HG02885 (cell line): ENCODE data around the gene UBE2S.

ENCODE experiments used
- ATAC-seq: cut with Tn5 transposase; IDR thresholded peaks from one replicate; pipeline ENCODE4 v1.9.1; 2021; ENCODE audit warnings: mild to moderate bottlenecking; ENCODE audit not compliant: unreplicated experiment, poor library complexity

The UBE2S gene

DNA sequence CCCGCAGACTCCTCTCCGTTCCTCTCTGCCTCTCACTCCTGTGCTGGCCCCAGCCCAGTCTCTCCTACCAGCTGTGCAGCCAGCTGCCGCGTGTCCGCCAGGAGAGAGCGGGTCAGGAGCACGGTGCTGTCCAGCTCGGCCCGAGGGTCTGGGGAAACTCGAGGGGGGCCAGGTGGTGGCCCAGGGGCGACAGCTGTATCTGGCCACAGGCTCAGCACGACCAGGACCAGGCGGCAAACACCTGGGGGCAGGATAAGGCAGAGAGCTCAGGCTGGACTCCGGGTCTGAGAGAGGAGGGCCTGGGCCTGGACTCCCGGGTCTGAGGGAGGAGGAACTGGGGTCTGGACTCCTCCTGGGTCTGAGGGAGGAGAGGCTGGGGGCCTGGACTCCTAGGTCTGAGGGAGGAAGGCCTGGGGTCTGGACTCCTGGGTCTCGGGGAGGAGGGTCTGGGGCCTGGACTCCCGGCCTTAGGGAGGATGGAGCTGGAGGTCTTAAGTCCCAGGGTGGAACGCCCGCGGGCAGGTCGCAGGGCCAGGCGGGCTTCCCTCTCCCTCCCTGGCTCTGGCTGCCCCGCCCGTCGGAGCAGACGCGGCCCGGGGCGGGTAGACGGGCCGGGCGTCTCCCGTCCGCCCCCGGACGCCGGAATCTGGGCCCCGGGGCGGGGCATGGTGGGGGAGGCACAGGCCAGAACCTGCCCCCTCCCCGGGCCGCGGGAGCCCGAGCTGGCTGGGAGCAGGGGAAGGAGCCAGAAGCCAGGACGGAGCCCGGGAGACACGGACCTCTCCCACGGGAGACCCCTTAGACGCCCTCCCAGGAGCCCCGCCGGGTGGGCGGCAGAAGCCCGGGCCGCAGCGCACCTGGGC lies 38.7 kb downstream of the UBE2S start:
- no peak for ATAC-seq

- no peak for ATAC-seq
Observed at GRCh38 chr19:55368106-55368505, 39.5 kb downstream of the UBE2S start.

DNA sequence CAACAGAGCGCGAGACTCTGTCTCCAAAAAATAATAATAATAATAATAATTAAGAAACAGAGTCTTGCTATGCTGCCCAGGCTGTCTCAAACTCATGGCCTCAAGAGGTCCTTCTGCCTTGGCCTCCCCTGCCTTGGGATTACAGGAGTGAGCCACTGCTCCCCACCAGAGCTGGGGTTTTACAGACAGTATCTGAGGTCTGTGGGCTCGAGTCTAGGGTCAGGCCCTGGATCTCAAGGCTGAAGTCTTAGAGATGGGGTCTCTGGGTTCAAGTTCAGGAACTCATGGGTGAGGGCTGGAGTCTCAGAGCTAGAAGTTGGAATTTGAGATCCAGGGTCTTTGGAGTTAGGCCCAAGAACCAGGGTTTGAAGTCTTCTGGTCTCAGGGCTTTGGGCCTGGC lies 40.8 kb downstream of the UBE2S start:
- ATAC-seq = no peak

GRCh38 chr19:55365964-55366363 lies 41.6 kb downstream of the UBE2S start:
- no peak for ATAC-seq

- no peak for ATAC-seq
Observed at GRCh38 chr19:55365245-55365644, 42.3 kb downstream of the UBE2S start.

GRCh38 chr19:55362990-55363716 lies 44.4 kb downstream of the UBE2S start, which contains the start of gene GARIN5B:
Gene GARIN5B (minus strand): TSS chr19:55363260. CDS start chr19:55363066, 194 bp downstream.
- no peak for ATAC-seq

DNA sequence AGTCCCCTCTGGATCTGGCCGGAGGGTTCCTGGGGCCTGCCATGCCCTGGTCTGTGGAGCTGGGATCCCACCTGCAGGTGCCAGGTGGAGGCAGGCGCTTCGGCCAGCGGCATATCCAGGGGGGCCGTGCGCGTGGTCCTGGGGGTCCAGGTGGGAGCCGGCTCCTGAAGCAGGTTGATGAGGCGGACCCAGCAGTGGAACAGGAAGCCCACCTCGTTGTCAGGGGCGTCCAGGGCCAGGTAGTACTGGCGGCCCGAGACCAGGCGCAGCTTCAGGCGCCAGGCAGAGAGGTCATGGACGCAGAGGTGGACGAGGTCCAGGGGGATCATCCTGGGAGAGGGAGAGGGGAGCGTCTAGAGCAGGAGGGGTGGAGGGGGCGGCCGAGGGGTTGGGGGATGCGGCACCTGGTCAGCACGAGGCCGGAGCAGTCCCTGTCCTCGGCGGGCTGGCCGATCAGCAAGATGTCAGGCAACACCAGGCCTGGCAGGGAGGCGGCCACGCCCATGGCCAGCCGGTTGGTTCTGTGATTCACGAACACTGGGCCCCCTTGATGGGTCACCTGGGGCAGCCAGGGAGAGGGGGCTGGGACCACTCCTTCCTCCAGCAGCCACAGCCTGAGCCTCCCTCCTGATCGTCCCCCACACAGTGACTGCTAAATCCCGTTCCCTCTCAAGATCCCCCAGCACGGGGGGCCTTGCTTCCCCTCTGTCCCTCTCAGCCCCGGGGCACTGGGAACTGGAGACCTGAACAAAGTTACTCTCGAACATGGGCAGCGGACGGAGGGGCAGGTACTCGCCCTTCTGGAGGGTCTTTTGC lies 45.2 kb downstream of the UBE2S start:
- no peak for ATAC-seq

GRCh38 chr19:55360902-55361301 lies 46.7 kb downstream of the UBE2S start:
- no peak for ATAC-seq

DNA sequence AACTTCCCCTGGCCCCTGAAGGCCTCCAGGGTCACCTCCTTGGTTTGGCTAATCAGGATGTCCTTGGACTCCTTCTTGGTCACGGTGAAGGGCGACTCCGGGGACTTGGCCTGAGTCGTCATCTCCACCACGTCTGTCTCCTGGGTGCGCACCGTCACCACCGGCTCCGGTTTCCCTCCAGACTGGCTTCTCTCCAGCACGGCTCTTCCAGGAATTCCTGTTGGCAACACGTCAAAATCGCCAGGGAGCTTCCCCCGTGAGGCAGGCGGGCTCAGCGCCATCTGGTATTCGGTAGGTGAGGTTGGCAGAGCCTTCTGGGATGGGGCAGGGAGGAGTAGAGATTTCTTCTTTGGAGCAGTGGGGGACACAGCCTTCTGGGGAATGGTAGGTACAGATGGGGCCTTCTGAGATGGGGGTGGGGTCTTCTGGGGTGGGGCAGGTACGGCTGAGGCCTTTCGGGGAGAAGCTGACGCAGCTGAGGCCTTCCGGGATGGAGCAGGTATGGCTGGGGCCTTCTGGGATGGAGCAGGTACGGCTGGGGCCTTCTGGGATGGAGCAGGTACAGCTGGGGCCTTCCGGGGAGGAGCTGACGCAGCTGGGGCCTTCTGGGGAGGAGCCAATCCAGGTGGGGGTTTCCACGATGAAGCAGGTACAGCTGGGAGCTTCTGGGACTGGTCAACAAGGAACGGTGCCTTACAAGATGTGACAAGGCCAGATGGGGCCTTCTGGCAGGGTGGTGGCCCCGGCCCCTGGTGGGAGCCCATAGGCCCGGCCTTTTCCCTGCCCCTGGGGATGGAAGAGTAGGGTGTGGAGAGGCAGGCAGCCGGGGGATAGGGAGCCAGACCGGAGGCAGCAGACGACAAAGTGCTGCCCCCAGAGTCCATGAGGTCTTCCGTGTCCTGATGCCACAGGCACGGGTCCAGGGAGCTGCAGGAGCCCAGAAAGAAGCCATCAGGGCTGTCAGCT lies 48.4 kb downstream of the UBE2S start:
- no peak for ATAC-seq

GRCh38 chr19:55358493-55358892 lies 49.1 kb downstream of the UBE2S start:
- no peak for ATAC-seq

GRCh38 chr19:55355213-55355821 lies 52.3 kb downstream of the UBE2S start:
- ATAC-seq = no peak

DNA sequence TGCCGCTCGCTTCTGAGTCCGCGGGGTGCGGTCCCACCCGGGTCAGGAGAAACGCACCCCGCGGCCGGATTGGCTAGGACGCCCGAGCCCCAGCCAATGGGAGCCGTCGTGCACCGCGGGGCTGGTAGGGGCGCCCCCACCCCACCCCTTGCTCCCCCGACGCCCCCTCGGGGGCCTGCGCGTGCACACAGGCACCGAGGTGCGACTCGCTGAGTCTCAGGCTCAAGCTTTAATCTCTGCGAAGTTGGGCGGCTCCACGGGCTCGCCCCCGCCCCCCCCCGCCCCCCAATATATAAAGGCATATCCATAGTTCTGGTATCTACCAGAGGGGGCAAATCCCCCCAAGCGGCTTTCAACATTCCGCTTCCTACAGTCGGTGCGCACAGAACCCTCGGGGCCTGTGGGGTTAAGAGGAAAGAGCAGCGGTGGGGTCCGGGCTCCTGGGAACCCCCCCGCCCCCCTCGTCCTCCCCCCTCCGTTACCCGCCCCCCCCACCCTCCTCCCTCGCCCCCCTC lies 52.8 kb downstream of the UBE2S start, which contains the start of gene COX6B2:
Gene COX6B2, minus strand, starts transcription at position 22 of the 515 bp plus-strand sequence. CDS start 198 bp downstream, outside the sequence.
- ATAC-seq = no peak

DNA sequence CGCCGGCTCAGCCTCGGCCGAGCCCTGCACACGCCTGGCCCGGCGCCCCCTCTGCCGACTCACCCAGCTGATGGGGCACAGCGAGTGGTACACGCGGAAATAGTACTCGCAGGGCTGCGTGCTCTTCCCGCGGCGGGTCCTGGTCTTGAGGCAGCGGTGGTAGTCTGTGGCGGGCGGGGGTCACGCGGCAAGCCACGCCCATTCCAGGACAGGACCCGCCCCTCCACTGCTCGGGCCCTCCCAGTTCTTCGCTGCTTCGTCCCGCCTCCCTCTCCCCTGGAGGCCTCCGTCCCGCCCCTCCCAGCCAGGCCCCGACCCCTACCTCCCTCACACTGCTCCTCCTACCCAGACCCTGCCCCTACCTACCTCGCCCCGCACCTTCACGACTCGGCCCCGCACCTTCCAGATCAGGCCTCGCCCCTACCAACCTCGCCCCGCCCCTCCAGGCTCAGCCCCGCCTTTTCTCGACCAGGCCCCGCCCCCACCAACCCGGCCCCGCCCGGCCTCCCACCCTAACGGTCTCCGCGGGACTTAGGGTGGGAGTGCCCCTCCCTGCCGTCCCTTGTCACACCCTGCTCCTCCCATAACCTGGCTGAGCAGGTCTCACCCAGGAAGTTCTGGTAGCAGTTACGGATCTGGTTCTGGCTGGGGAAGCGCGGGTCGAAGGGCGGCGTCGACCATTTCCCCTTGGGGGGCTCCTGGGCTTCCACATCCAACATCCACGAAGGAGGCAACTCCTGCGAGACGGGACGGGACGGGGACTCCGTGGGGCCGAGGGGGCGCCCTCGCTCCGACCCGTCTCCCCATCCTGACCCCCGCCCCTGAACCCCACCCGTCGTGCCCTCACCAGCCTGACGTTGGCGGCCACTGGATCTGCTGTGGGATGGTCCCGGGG lies 53.5 kb downstream of the UBE2S start:
- no peak for ATAC-seq

- no peak for ATAC-seq
Observed at GRCh38 chr19:55353356-55353802, 54.2 kb downstream of the UBE2S start.

- no peak for ATAC-seq
Observed at GRCh38 chr19:55352549-55353145, 54.9 kb downstream of the UBE2S start.

- no peak for ATAC-seq
Observed at GRCh38 chr19:55352040-55352439, 55.5 kb downstream of the UBE2S start.

- ATAC-seq = no peak
Observed at GRCh38 chr19:55350620-55351315, 56.8 kb downstream of the UBE2S start.
